ENCODE measurements around the gene SPDL1.
"Not testable (repeated sequence)": the region's sequence is repeated elsewhere in the genome, so short reads cannot be mapped to it uniquely, and the experiment has no call there.

SPDL1 gene

DNA sequence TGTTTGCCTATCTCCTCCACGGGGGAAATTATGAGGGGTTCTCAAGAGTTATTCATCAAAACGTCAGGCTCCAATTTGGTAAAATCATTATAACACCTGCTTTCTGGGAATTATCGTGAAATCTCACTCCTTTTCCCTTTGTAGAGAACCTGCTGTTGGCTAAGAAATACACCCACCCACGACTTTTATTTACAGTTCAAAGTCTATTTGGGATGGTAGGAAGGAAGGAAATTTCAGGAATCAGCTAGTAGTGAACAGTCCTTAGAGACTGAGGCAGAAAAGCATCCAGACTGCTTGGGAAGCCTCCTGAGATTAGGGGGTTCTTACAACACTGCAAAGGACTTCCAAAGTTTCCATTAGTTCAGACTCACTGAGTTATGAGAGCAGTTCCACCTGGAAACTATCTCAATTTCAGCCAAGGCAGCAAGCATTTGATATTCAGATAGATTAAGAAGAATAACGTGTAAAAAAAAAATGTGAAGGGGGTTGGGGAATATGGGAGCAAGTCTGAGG lies 9.4 kb upstream of the SPDL1 start:
- DNase-seq, result no peak

DNA sequence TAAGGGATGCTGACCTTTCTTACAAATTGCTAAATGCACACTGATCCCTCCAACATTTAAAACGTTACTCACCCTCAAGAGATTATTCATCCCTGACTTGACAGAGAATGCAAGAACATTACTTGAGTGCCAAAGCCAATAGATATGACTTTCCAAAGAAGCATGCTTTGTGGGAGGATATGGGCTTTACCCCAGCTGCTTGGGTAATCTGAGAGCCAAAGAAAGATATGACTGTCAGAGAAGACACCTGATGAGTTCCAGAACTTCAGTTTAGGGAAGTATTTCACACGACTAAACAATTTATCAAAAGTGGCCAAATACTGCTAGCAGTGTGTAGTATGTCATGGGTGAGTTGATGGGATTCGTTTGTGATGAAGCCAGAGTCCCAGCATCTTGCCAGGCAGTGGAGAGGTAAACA lies 7.4 kb upstream of the SPDL1 start:
- DNase-seq, result no peak

DNA sequence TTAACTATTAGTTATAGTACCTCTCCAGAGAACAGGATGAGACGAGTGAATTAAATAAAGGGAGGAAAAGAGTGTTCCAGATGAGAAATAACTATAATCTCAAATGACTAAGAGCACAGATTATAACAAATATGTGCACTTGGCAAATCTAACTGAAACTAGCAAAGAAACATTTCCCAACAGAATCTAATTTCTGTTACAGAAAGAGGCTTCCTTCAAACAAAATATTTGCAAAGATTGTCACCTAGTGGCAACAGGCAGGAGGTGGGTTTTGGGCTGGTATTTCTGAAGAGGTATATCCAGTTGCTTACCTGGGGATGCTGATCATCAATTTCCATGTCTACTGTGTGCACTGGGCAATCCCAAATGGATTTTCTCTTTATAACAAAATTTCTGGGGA lies 5.6 kb upstream of the SPDL1 start:
- DNase-seq, result peak; percentile 25

DNA sequence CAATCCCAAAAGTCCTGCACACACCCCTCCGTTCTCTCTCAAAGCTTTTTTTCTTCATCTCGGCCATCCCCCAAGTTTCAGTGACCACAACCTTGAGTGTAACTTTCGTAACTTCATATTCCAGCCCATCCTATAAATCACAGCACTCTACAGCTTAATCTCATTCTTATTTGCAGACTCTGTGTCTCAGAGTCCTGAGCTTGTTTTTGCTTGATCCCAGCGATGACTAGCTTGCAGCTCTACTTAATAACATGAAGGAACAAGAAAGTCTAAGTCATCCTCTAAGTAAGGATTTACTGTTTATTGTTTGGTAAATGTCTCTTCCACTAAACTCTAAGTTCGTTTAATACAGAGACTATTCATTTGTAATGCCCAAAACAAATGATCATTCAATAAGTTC lies 2.6 kb upstream of the SPDL1 start:
- DNase-seq, result no peak

DNA sequence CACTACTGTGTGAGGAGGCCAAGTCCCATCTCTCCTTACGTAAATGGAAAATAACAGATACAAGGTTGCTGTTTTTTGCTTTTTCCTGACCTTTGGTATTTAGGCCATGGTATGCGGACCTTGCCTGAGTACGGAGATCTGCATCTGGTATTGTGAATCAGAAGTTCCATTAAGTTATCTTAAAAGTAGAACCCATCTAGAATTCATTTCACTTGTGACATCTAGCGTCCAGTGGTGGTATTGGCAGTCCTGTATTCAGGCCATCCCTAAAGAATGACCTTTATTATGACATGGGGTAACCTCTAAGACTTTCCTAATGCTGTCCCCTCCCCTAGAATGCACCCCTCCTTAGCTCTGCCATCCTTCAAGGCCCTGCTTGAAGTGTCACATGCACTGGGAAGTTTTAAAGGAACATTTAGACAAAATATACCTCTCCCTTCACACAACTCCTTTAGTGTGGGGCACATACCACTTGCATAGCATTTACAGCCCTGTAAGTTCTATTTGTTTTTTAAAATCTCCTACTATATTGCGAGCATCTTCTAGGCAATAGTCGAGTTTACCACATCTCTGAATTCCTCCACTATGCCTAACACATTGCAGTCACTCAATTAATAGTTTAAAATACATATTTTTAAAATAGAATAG lies 1.9 kb upstream of the SPDL1 start:
- peak; percentile 83 for DNase-seq

DNA sequence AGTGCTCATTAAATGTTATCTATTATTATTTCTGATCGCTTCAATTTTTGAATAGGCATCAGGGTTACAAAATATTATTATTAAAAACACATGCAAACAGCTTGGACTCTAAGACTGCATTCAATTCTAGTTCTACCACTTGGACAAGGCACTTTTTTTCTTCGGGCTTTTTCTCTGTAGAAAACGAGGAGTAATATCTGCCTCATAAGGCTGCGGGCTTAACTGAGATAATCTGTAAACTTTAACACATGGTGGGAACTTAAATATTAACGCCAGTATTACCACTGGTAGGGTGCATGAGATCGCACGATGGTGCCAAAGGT lies 511 bp upstream of the SPDL1 start:
- DNase-seq, result no peak

DNA sequence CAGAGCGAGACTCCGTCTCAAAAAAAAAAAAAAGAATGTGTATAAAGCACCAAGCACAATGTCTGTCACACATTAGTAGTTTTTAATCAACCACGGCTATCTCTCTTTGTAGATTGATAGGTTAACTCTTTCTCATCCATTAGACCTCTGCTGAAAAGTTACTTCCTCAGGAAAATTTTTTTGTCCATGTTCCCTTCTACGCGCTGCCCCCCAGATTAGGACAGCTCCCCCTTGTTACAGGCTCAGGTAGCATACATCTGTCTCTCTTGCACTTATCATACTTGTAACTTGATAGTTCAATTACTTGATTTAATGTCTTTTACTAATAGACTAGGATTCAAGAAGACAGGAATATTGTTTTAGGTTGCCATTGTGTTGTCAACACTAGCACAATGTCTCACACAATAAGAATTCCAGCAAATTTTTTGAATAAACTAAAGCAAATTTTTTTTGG lies 1.5 kb downstream of the SPDL1 start:
- DNase-seq, result peak; percentile 11

DNA sequence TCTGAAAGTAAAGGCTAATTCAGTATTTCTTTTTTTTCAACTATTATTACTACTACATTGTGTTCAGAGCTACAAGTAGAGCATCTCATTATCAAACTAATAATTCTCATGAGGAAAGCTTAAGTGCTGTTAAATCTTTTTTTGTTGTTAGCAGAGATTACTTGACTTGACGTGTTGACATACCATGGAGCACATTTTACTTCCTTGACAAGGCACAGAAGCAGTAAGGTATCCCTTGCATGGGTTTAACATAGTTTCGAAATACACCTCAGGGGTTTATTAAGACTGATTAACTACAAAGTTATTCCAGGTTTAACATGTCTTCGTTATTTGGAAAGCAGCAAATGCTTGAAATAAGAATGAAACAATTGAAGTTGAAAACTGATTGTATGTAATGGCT lies 7.0 kb downstream of the SPDL1 start:
- DNase-seq, result no peak

DNA sequence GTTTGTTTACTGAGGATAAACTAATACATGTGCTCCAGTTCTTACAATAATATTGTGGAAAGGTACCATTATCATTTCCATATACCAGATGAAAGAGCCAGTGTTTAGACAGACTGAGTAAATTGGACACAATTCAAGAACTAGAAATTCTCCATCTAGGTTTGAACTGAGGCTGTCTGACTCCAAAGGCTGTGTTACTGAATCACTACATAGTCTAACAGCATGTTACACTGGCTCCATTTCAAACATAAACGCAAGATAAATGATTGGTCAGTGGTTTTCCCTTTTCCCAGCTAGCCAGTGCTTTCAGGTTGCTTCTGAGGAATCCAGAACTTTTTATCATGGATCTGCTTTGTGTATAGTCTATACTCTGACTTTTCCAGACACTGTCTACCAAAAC lies 8.1 kb downstream of the SPDL1 start:
- no peak for DNase-seq

DNA sequence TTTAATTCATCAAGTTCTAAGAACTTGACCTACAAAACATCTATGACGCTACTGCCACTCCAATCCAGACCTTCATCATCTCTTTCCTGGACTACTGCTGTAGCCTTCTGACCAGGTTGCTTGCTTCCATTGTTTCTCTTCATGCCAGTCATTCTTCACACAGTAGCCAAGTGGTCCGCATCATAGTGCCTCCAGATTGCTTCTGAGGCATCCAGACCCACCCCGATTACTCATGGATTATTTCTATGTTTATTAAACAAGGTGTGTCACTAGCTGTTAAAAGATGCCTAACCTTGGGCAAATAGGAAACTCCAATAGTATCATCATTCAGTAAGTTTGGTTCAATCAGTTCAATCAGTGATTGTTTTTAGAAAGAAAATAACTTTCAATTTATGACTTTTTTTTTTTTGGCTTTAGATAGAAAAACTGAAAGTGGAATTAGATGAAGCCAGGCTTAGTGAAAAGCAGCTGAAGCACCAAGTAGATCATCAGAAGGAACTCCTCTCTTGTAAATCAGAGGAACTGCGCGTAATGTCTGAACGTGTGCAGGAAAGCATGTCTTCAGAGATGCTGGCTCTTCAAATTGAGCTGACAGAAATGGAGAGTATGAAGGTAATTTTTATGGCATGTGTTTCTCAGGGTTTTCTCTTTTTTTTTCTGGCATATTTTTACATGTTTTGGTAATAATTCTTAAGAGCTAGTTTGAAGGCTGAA lies 9.5 kb downstream of the SPDL1 start:
- no peak for DNase-seq

DNA sequence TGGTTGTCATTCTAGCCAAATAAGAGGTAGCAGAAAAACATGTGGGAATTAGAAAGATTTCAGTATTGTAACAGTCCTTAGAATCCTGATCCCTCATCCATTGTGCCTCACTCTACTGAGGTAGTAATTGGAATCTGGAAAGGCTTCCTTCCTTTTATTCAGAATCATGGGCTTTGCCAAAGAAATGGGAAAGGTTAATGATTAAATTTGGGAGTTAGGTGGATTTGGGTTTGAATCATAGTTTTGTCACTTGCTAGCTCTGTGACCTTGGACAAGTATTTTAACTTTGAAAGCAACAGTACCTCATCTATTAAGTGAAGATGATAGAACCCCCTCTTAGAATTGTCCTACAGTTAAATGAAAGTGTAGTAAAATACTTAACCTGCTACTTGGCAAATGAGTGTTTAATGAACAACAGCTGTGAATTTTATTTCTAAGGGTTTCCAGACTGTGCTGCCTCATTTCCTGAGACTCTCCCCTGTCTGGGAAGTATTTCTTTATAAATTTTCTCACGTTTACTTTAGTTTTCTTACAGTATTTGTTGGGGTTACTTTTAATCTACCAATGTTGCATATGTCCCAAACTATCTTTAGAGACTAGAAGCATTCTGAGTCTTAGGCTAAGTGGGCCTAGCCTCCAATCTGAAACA lies 11.7 kb downstream of the SPDL1 start:
- no peak for DNase-seq

DNA sequence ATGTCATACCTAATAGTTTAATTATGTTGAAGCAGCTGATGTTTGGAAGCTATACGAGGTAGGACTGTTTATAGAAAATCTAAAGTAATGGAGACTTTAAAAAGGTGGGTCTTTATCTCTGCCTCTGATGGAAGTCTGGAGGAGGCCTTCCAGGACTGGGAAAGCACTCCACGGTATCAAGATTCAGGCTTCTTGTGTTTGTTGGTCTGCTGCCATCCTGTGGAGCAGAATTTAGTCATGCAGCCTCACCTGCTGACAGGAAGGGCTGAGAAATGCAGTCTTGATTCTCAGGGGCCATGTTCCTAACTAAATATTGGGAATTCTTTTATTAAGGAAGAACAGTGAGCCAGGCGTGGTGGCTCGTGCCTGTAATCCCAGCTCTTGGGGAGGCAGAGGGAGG lies 15.9 kb downstream of the SPDL1 start:
- DNase-seq, result no peak

DNA sequence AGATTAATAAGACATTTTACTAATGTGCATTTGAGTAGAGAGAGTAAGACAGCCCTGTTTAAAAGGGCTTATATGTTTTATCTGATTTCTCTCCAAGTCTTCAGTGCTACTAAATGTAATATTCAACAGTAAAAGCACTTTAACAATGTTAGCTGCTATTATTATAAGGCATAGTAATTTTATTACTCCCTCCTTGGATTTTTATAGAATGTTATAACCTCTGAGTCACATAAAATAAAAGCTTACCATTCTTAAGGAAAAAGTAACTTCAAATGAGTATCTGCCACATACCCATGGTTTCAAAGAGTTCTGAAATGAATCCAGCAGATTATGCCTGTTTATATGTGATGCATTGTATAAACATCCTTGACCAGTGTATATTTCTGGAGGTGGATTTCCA lies 19.0 kb downstream of the SPDL1 start:
- DNase-seq, result no peak

DNA sequence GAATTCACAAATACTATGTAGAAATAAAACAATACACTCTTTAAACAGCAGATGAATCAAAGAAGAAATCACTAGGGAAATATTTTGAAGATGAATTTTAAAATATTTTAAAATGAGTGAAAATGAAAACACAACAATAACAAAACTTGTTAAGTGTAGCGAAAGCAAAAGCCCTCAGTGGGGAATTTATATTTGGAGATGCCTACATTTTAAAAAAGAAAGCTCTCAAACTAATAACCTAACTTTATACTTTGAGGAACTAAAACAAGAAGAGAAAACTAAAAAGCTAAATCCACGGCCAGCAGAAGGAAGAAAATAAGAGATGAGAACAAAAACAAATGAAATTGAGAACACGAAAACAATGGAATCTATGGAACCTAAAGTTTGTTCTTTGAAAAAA lies 22.7 kb downstream of the SPDL1 start:
- no peak for DNase-seq

DNA sequence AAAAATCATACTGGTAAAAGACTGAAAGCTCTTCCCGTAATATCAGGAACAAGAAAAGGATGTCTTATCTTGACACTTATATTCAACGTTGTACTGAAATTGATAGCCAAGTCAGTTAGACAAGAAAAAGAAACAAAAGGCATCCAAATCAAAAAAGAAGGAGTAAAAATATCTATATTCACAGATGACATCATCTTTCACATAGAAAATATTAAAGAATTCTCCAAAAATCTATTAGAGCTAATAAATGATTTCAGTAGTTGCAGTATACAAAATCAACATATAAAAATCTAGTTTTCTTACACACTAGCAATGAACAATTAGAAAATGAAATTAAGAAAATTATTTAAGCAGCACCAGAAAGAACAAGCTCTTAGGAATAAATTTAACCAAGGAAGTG lies 24.3 kb downstream of the SPDL1 start:
- DNase-seq, result no peak

DNA sequence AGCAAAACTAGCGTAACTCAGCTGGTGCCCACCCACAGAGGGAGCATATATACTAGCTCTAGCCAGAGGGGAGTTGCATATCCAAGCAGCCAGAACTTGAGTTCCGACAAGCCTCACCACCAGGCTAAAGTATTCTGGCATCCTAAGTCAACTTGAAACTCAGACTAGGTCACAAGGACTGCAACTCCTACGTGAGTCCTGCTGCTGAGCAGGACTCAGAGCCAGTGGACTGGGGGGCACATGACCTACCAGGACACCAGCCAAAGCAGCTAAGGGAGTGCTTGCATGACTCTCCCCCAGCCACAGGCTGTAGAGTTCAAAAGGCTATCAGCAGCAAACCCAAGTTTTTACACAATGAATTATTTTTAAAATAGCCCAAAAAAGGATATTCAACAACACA lies 26.1 kb downstream of the SPDL1 start:
- no peak for DNase-seq

DNA sequence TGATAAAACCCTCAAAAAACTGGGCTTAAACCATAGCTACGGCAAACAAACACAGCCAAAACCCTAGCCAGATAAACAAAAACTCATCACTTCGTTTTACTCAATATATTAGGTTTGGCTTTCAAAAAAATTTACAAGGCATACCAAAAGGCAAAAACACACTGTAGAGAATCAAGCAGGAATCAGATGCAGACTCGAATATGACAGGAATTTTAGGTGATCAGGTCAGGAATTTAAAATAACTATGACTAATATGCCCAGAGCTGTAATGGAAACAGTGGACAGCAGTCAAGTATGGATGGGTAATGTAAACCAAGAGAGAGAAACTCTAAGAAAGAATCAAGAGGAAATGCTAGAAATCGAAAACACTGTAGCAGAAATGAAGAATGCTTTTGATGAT lies 27.0 kb downstream of the SPDL1 start:
- DNase-seq, result no peak

DNA sequence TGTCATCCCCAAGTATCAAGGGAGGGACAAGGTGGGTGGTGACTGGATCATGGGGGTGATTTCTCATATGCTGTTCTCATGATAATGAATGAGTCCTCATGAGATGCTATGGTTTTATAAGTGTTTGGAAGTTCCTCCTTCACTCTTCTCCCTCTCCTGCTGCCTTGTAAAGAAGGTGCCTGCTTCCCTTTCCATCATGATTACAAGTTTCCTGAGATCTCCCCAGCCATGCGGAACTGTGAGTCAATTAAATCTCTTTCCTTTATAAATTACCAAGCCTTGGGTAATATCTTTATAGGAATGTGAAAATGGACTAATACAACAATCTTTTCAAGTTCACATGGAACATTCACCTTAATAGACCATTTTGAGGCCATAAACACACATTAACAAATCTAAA lies 32.0 kb downstream of the SPDL1 start:
- DNase-seq, result no peak

DNA sequence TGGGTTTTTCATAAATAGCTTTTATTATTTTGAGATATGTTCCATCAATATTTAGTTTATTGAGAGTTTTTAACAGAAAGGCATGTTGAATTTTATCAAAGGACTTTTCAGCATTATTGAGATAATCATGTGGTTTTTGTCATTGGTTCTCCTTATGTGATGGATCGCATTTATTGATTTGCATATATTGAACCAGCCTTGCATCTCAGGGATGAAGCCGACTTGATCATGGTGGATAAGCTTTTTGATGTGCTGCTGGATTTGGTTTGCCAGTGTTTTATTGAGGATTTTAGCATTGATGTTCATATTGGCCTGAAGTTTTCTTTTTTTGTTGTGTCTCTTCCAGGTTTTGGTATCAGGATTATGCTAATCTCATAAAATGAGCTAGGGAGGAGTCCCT lies 40.7 kb downstream of the SPDL1 start:
- not testable (repeated sequence) for DNase-seq

DNA sequence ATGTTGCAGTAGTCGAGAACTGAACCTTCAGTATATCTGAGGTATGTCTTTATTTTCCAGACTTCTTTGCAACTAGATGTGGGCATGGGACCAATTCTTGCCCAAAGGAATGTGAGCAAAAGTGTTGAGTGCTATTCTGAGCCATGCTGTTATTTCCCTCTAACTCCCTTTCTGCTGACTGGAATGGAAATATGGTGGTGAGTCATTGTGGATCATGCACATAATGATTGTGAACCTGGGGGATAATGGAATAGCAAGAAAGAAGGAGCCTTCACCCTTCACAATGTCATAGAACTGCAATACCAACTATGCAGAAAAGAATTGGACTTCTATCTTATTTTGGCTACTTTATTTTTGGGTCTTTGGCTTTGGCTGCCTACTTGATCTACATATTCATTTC lies 43.2 kb downstream of the SPDL1 start:
- no peak for DNase-seq

DNA sequence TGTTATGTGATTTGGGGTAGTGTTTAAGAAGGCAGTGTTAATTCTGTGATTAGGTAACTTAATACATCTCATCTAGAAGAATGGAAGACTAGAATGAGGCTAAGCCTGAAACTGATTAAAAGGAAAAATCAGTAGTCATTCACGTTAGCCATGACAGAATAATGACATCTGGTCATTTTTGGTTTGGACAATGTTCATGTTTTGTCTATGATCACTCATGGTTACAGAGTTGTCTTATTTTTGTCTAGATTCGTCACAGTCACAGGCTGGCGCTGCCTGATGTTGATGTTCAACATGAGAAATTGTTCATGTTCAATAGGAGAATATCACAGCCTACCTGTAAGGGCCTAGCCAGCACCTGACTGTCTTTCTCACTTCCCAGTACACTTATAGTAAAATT lies 44.0 kb downstream of the SPDL1 start:
- no peak for DNase-seq

DNA sequence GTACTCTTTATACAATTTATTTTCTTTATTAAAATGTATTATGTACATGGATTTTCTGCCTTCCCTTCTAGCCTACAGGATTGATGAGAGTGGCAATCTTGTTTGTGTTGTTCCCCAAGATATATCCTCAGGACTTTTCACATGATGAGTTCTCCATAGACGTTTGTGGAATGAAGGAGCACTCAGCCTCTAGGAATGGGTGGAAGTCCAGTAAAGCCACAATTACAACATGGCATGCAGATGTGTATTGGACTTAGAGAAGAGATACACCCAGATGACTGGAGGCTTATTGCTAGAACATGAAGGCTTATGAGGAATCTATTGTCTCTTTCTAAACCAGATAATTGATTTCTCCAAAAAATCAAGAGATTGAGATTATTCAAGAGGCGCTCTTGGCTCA lies 45.3 kb downstream of the SPDL1 start:
- DNase-seq, result no peak

DNA sequence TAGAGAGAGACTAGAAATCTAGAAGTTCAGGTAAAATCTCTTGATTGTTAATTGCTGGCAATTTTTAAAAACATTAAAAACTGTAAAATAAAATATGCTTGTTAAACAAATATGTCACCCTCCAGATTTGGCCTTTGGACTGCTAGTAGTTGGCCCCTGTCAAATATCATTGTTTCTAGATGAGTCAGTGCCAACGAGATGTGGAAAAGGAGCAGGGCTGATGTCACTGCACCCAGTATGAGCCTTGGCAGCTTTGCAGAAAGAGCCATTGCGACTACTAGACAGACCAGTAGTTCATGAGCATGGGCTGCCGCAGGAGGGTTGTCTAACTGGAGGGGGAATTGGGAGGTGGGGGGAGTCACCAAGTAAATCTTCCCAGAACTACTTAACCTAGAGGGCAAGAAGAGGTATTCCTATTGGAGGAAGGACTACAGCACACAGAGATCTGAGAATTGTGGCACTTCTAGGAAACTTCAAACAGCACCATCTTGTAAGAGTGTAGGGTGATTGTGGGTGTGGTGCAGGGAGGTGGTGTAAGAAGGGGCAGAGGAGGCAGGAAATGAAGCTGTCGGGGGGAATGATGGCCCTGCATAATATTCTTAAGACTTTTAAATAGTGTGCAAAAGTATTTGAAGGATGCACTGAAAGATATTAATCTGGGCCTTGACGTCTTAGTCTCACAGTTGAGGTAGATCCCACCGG lies 46.4 kb downstream of the SPDL1 start:
- no peak for DNase-seq

DNA sequence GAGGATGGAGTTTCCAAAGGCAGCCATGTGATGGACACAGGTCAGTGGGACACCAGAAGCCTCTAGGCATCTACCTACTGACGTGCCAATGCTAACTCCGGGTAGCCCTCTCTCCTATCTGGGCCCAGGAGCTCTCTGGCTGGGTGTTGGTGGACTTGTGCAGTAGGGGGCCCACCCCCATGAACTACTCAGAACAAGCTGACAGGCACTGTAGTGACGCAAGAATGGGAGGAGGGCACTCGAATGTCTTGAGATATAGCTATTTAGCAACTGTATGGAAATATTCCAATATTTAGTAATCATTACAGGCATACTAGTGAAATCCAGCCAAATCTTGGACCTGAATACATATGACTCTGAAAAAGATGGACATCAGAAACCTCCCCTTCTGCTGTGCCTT lies 47.8 kb downstream of the SPDL1 start:
- no peak for DNase-seq
